Posterior vena cava (tissue), 2 donors: ENCODE data around the gene CCNJL. TPM values are rescaled to one million over a fixed set of nuclear protein-coding genes. Genes with fewer than 3 reads are reported as not detected.

ENCODE experiments used
- total RNA-seq, 2 donors: library from RNA; stranded (reverse); fragmentation: NEBNext Ultra II Directional; extraction: Animal tissue kit (Norgen Biotek cat#: 25700); gene quantifications; one replicate each; pipeline ENCODE4 v1.2.1, GENCODE V29; 2021
- donor health status: DM: yes; HTN: yes; CAD: no.
- donor health status: DM: yes; HTN: yes; CAD: no.

Gene CCNJL
- total RNA-seq, 2 donors from 2014 or later: 1.0 to 1.2 TPM

Other genes with a start within 250 kb of the CCNJL start
- 10 to 100 TPM; 20.5 to 20.8 TPM for gene PWWP2A, start 193.1 kb downstream of the CCNJL start, total RNA-seq
- not detected for gene FABP6, start 83.1 kb downstream of the CCNJL start, total RNA-seq
- 1 to 10 TPM; 7.1 to 9.7 TPM for gene C1QTNF2, start 58.1 kb upstream of the CCNJL start, total RNA-seq
- gene FAM200C, start 87.5 kb upstream of the CCNJL start, total RNA-seq: 1 to 10 TPM; 4.1 to 4.8 TPM
- 10 to 100 TPM; 35.8 to 47.5 TPM for gene SLU7, start 106.5 kb upstream of the CCNJL start, total RNA-seq
- 1 to 10 TPM; 2.3 to 2.6 TPM for gene PTTG1, start 109.3 kb upstream of the CCNJL start, total RNA-seq